ENCODE measurements around the gene IL23A. TPM values are rescaled to one million over a fixed set of nuclear protein-coding genes. Genes with fewer than 3 reads are reported as not detected.
A peak's percentile ranks its signal among the peaks of the same experiment; 100 is the strongest.

Gene IL23A
- total and polyA plus RNA-seq, 2 of the 13 experiments (the other 11 are each of a cell fraction or from before 2014, with no cell fraction given), result 0.33 to 0.35 TPM

GRCh38 chr12:56299853-56300643, 38.6 kb upstream of the IL23A start, which contains the start of gene CS (continued):
- TF ChIP-seq ZNF616 (CRISPR knock-in tag; IDR thresholded peaks at IDR 0.05; ENCODE audit: low read depth) (no peak), ZSCAN5A (CRISPR knock-in tag; IDR thresholded peaks at IDR 0.05; ENCODE audit: borderline replicate concordance) (no peak), ARID5B (CRISPR knock-in tag; IDR thresholded peaks at IDR 0.05) (no peak; the same call in 1 of the 2 replicates), ZBTB3 (CRISPR knock-in tag; IDR thresholded peaks at IDR 0.05; ENCODE audit: borderline replicate concordance, low read depth) (peak; percentile 63; the same call in 1 of the 2 replicates), PRMT3 (CRISPR knock-in tag; IDR thresholded peaks at IDR 0.05; ENCODE audit: borderline replicate concordance, low read depth) (no peak), ASH2L (IDR thresholded peaks at IDR 0.05; ENCODE audit: insufficient read length, low read depth, low read length) (peak; percentile 90), ZBTB37 (CRISPR knock-in tag; IDR thresholded peaks at IDR 0.05) (no peak), ZNF362 (CRISPR knock-in tag; IDR thresholded peaks at IDR 0.05; ENCODE audit: borderline replicate concordance) (peak; percentile 55; the same call in 1 of the 2 replicates), U2AF1 (optimal IDR thresholded peaks at IDR 0.05; ENCODE audit: low read depth, low read length) (no peak), SRY (CRISPR knock-in tag; IDR thresholded peaks at IDR 0.05) (peak; percentile 36; the same call in 1 of the 2 replicates), KMT2A (CRISPR knock-in tag; IDR thresholded peaks at IDR 0.05) (peak; percentile 52; the same call in 1 of the 2 replicates), AKAP8 (CRISPR knock-in tag; IDR thresholded peaks at IDR 0.05) (peak; percentile 32; the same call in 1 of the 2 replicates), HDAC6 (IDR thresholded peaks at IDR 0.05; ENCODE audit: low read depth, low read length) (no peak), CREBL2 (CRISPR knock-in tag; IDR thresholded peaks at IDR 0.05; ENCODE audit: borderline replicate concordance) (no peak), E2F2 (CRISPR knock-in tag; IDR thresholded peaks at IDR 0.05; ENCODE audit: borderline replicate concordance) (no peak), GABPB1 (CRISPR knock-in tag; IDR thresholded peaks at IDR 0.05) (peak; percentile 90), ZNF577 (CRISPR knock-in tag; IDR thresholded peaks at IDR 0.05; ENCODE audit: borderline replicate concordance, low read depth) (peak; percentile 72; the same call in 1 of the 2 replicates)

All from HepG2 (cell line).